ENCODE data around the gene PLCB1.

PLCB1 gene

DNA sequence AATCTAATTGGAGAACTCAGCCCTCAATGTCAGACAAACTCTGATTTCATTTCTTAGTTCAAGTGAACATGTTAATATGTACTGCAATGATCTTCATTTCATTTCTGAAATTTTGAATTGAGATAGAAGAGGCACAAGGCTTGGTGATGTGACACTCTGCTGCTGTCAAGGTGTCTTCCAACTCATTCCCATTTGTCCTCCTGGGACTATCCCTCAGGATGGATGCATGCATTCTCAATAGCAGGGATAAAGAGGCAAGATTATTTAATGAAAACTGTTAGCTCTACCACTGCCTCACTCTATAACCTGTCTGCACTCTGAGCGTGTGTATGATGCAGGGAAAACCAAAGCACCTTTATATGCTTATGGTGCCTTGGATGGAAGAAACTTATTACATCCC is 78.7 kb downstream of the PLCB1 start:
- DNase-seq (ENCODE audit: low read depth in 2 of 2, low spot score in 1 of 2), result no peak

DNA sequence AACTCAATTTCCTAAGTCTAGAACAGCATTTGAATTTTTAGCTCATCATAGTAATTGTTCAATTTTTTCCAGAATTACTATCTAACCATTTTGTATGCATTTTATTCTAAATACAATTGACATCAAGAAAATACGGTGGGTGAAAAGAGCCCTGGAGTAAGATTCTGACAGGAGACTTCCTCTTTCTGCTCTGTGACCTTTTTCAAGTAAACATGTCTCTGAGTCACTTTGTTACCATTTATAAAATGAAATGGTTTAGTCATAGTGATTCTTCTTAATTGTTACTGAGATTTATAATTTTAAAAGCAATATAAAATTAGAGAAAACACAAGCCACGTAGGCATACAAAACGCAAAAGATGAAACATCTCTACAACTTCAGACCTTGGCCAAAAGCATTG is 80.2 kb downstream of the PLCB1 start:
- DNase-seq (ENCODE audit: low read depth in 2 of 2, low spot score in 1 of 2), result no peak

DNA sequence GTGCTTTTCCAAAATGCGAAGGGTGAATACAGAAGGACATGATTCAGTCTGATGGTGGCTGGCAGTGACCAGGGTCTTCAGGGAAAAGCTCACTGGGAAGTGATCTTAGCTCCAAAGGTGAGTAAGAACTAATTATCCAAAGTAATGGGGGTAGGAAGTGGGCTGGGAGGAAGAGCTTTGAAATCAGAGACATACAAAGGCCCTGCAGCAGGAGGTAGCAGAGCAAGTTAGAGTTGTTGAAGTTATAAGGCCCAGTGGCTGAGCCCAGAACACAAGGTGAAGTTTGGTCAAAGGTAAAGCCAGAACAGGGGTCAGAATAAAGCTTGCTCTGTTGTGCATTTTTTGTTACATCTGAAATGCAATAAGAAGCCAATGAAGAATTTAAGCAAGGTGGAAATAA is 81.2 kb downstream of the PLCB1 start:
- no peak for DNase-seq (ENCODE audit: low read depth in 2 of 2, low spot score in 1 of 2)

DNA sequence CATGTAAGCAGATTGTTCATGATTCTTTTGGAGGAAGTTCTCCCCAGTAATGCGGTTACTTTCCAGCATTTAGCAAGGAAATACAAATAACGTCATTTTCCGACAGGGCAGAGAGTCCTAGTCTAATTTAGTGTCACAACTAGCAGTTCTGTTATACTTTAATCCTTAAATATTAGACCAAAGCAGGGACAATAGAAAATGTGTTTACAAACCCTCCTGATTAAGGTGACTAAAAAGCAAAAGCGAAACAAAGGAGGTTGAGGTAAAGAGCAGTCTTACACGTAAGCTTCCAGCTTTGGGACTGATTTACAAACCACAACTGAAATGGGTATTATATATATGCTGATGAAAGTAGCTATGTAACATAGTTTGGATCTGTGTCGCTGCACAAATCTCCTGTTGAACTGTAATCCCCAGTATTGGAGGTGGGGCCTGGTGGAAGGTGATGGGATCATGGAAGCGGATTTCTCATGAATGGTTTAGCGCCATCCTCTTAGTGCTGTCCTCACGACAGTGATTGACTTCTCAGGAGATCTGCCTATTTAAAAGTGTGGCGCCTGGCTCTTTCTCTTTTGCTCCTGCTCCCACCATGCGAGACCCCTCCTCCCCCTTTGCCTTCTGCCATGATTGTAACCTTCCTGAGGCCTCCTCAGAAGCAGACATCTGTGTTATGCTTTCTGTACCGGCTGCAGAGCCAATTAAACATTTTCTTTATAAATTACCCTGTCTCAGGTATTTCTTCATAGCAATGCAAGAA is 81.9 kb downstream of the PLCB1 start:
- DNase-seq (ENCODE audit: low read depth in 2 of 2, low spot score in 1 of 2), result no peak

DNA sequence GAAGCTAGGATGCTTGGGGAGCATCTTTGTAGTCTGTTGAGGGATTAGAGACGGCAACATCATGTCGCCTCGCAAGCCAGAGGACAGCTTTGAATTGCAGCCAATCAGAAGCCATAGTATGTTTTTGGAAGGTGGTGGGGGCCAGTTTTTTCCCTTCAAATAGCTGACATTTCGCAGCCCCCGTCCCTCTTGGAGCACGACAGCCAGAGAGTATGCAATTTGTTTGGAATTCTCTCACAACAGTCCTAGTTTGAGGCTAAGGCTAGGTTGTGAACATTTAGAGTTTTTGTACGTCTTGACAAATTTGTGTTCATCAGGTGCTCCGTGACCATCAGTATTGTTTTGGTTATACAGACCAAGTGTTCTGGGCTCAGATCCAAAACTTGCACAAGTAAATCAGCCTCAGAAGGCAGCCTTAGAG is 83.3 kb downstream of the PLCB1 start:
- DNase-seq (ENCODE audit: low read depth in 2 of 2, low spot score in 1 of 2), result no peak

DNA sequence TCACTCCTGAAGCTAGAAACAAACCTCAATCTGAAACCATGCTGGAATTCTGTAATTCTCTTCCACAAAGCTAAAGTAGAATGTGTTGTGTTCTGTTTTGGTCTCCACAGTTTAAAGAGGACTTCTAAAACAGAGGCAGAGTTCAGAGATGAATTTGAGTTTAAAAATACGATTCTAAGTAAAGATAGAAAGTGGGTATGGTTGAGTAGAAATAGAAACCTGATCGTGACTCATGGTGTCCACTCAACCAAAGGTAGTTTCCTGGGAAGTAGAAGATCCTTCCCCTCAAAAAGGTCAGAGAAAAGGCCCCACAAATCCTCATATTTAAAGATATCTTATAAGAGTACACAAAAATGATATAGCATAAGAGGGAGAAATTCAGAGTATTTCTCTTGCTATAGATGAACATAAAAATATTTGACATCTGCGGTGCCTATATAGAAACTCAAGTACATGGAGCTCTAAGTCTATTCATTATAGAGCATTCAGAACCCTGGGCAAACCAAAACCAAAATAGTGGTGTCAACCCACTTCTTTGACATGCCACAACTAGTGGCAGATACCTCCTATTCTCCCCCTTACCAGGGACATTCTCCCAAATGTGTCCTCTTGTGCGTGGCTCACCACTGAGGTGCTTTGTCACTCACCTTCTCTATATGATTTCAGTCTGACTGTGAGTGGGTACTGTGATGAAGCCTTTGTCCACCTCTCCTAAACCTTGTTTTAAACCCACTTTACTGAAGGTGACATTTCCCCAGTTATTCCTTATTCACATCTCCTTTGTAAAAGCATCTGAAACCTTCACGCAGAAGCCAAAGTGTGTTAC is 84.5 kb downstream of the PLCB1 start:
- DNase-seq (ENCODE audit: low read depth in 2 of 2, low spot score in 1 of 2), result no peak

DNA sequence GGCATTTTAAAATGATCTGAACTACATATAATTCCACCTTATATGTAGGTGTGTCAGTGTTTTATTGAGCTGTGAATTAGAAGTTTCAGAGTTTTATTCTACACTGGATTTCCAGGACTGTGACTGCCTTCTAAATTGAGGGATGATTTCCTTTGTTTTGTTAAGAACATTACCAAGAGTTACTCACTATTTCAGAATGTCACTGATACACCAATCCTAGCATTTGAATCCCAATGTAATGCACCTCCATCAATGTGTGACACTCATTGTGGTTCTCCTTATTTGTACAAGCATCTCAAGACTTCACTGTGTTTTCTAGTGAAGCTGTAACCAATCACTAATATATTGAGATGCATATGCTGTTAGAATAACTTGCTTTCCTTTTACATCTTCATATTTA is 86.8 kb downstream of the PLCB1 start:
- DNase-seq (ENCODE audit: low read depth in 2 of 2, low spot score in 1 of 2), result no peak

DNA sequence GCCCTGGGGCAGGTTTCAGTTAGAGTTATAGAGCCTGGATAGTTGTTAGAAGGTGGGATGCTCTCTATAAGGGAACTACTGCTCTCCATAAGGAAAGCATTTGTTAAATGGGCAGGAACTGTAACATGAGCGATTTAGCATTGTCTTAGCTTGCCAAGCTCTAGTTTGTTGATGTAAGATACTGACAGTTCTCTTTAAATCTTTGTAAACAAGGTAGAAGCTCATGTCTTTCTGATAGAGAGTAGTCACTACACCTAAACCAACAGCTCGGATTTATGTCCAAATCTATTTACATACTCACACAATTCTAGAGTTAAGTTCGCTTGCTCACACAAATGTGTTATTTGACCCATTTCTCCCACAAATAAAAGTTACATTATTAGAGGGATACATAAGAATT is 87.3 kb downstream of the PLCB1 start:
- no peak for DNase-seq (ENCODE audit: low read depth in 2 of 2, low spot score in 1 of 2)

DNA sequence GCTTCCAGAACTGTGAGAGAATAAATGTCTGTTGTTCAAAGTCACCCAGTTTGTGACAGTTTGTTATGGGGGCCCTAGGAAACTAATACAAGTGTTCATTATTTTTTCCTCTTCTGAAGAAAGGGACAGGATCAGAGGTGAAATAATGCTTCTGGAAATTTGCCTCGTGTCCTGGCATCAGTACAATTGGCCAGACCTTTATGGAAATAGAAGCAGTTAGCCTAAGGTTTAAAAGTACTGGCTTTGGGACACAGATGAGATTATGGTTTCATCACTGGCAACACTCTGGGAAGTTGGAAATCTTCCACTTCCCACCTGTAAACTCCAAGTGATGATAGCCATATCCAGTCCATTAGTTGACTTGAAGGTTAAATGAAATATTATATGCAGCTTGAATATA is 88.7 kb downstream of the PLCB1 start:
- DNase-seq (ENCODE audit: low read depth in 2 of 2, low spot score in 1 of 2), result no peak

DNA sequence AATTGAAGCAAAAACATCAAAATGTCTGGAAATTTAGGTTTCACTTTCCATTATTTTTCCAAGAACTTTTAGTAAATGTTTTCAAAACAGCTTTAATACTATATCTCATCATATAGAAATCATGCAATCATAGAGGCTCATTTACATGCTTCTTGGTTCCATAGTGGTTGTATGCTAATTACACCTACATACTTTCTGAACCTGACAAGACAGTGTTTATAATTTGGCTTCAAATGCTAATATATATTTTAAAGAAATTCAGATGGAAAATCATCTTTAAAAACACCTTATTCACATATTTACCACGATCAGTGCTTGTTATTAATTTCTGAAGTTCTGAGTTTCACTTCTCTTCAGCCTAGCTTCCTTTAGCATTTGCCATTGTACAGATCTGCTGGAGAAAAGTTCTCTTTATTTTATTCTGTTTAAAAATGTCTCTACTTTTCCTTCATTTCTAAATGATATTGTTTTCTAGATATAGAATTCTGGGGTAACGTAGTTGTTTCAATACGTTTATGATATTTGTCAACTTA is 89.9 kb downstream of the PLCB1 start:
- no peak for DNase-seq (ENCODE audit: low read depth in 2 of 2, low spot score in 1 of 2)

DNA sequence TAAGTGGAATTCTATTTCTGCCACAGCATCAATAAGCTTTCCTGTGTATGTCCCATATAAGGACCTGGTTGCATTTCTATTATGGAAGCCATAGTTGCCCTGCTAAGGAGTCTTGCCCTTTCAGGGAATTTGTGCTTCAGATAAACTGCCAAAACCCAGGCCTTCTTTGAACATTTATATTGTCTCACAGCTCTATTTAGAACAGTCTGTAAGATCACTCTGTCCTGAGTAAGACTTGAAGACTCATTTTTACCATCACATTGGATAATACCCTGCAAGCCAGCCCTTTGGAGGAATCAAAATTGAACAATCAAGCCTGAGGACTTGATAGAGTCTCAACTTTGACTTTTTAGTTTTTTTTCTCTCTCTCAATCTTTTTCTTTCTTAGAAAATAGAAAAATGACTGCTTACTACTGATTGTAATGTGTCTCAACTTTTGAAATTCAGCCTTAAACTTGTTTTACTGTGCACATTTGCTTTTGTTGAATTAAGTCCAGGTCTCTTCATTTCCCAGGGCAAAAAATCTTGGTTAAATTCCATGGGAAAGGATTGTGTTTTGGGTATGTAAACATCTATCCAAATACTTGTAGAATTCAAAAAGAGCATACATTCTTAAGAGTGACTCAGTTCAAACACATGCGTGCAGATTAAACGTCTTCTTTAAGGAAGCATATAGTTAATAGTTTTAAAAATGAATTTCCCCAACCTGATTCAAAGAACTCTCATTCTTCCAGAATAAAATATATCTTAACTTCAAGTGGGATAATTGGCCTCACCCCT is 91.2 kb downstream of the PLCB1 start:
- no peak for DNase-seq (ENCODE audit: low read depth in 2 of 2, low spot score in 1 of 2)

DNA sequence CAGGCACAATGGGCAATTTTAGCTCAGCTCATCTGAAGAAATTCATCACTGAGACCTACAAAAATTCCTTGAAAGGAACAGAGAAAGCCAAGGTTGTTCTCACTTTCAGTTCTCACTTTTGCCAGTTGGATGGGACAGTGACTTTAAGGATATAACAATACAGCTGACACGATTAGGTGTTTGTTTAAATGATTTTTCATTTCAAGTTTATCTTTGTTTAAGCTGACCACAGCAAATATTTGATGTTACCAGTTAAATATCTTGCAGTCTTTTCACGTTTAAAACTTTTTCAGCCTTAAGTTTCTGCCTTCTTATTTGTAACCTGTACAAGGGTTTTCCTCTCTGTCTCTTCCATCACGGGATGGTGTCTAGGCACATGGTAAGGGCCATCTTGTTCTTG is 93.6 kb downstream of the PLCB1 start:
- no peak for DNase-seq (ENCODE audit: low read depth in 2 of 2, low spot score in 1 of 2)

DNA sequence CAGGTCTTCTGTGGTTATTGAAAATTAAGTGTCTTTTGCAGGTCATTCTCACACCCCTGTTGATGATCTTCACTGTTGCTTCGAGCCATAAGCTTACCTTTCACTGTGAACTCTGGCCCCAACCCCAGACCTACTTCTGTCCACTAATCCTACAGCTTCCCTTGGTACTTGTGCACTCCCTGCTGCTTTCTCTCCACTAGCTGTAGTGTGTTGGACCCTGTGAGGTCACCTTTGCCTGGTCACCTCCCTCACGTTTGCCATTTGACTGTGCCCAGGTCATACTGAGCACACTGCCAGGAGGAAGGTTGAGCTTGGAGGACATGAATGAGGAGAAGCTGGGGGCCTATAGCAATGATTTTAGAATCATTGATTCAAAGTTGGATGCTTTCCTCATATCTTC is 94.0 kb downstream of the PLCB1 start:
- DNase-seq (ENCODE audit: low read depth in 2 of 2, low spot score in 1 of 2), result no peak

DNA sequence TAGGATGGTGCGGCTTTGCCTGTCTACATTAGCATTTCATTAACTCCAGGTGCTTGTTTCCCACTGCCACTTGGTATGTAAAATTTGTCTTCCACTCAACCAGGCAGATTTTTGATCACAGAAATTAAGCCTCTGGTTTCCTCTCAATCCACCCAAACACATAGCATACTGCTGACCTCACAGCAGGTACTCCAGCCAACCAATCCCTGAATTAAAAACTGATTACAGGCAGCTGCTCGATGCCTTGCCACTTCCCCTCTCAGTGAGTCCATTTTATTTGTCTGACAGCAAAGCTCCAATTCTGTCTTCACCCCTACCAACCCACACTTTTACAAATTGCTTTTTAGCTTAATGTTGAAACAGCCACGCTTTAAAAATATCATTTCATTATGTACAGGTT is 95.2 kb downstream of the PLCB1 start:
- DNase-seq (ENCODE audit: low read depth in 2 of 2, low spot score in 1 of 2), result no peak

DNA sequence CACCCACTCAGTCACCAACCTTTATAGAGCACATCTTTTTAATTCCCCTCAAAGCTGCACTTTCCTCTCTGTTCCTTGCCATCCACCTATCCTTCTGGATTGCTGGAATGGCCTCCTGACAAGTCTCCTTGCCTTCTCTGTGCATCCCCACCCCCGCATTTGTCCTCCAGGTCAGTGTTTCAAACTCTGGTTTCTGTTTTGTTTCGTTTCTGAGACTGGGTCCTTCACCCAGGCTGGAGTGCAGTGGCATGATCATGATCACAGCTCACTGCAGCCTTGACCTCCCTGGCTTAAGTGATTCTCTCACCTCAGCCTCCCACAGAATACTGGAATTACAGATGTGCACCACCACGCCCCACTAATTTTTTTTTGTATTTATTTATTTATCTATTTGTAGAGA is 96.2 kb downstream of the PLCB1 start:
- no peak for DNase-seq (ENCODE audit: low read depth in 2 of 2, low spot score in 1 of 2)

DNA sequence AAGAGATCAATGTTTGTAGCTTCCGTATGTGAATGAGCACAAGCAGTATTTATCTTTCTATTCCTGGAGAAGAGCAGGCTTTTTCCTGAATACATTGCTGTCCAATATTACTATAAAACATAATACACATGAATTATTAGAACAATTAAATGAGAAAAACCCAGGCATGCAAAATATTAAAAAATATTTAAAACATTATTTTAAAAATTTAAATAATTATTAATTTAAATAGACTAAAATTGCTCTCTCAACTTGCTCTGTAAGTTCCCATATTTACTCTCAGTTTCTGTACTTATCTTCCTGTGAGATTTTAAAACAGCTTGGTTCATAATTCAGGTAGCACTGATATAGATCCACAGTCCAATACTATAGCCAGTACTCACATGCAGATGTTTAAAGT is 97.0 kb downstream of the PLCB1 start:
- DNase-seq (ENCODE audit: low read depth in 2 of 2, low spot score in 1 of 2), result no peak

DNA sequence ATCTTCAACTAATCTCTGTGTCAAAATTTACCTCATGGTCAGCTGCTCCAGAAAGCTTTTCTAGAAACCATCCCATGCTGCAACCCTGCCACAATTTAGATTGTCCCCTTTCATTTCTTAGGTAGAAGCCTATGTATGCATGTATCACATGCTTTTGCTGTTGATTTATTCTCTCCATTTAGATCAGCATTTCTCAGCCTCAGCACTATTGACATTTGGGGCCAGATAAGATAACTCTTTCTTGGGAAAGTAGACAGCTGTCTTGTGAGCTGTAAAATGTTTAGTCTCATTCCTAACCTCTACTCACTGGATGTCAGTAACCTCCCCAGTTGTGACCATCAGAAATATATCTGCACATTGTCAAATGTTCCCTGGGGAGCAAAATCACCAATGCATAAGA is 99.0 kb downstream of the PLCB1 start:
- DNase-seq (ENCODE audit: low read depth in 2 of 2, low spot score in 1 of 2), result no peak

DNA sequence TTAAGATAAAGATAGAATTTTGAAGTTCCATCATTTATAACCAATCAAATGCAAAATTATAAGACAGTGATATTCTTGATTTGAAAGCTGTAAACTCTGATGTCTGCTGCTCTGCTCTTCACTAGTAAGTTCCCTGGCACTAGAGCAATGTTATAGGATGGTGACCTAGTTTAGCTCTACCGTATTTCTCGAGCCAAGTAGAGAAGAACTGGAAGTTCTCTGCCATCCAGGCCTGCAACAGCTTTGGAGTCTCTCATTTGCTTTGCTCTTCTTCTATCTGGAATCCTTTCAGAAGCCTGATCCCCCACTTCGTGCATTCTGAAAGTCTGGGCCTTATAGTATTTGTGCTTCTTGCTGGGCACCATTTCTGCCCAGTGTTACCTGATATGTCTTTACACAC is 100.3 kb downstream of the PLCB1 start:
- no peak for DNase-seq (ENCODE audit: low read depth in 2 of 2, low spot score in 1 of 2)

DNA sequence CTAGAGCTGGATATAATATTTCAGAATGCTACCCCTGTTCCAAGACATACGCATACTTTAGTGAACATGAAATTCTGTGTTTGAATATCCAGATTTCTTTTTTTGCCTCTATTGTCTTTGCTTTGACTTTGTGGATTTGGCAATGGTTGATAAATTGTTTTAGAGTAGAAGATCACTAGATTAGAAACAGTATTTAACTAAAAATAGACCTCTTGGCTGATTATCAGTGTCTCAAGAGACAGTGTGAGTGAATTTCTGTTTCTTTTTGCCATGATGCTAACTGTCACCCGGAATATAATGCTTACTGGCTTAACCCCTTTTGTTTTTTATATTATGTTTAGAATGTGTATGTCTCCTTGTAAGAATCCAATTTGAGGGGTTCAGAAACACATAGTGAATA is 102.5 kb downstream of the PLCB1 start:
- no peak for DNase-seq (ENCODE audit: low read depth in 2 of 2, low spot score in 1 of 2)

DNA sequence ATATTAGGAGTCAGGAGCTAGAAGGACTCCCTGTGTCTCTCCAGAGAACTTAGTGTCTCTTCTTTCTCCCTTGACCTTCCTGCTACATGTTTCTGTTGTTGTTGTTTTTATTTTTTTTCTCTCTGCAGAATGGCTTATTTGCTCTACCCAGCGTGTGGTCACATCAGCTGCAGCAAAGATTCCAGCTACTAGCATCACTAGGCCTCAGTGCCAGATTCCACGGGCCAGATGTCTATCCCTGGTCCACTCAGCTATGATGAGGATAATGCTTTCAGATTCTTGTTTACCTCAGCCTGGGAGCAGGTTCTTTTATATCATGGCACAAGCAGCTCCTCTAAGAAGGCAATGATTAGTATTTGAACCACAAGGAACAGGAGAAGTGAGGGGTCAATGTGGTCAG is 110.0 kb downstream of the PLCB1 start:
- DNase-seq (ENCODE audit: low read depth in 2 of 2, low spot score in 1 of 2), result no peak

DNA sequence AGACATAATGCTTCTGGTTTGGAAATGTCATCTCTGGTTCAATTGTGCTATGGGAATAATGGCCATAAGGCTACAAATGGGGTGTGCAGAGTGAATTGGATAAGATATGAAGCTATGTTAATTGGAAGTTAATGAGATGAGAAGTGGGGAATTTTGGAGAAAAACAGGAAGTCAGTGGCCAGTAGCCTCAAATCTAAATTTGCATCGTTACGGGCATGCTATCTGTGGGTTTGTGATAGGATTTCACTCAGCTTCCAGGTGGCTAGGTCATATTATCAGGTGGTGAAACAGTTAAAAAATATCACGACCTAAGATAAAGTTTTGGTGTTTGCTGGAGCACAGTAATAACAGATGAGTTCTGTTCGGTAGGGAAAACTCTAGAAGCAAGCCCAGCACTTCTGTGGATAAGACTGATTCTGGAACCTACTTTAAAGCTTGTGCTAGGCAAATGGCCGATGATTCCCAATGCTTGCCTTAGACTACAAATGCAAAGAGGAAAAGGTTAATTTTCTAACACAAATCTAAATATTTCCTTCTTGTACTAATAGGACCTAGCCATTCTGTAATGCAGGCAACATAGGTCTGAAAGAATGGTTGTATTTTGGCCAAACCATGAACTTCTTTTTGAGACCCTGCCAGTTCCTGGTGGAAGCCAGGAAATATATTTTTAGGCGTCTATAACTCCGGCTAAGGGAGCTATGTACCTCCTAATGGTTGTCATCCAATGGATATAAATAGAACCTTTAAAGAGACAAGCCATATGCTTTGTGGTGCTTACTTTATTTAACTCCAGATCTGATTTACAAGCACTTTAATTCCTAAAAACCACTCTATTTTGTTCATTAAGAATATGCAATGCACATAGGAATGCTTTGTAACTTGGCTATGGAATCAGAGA is 111.0 kb downstream of the PLCB1 start:
- no peak for DNase-seq (ENCODE audit: low read depth in 2 of 2, low spot score in 1 of 2)

Measured in stimulated activated CD8-positive, alpha-beta memory T cell treated with anti-CD3 and anti-CD28 coated beads, Interleukin-4, amount 100 ng/mL, for 1 hour (primary cell).